RWPE1 (cell line): Measurements from ENCODE around the gene MBOAT1.

Experiments used
- CTCF ChIA-PET: fragments of 350-600 bp; sonication (Branson Sonifier 250); formaldehyde crosslinking; extraction: SDS; loops from one replicate; lab custom pipeline; 2021; lab: Yijun Ruan, JAX
- POLR2A ChIA-PET: fragments of 400-600 bp; formaldehyde crosslinking; extraction: SDS; loops from one replicate; lab custom pipeline; 2020; ENCODE audit warnings: antibody characterized with exemption; ENCODE audit not compliant: low non-redundant PET; lab: Yijun Ruan, JAX
- DNase-seq: peaks from one replicate; pipeline ENCODE4 v3.0.0; 2012; ENCODE audit warnings: low spot score
- H3K27ac ChIP-seq: fragments of 450-650 bp; 2 replicates; pipeline ENCODE4 v1.5.1; 2017
- CTCF ChIP-seq: fragments of 450-650 bp; conservative IDR thresholded peaks from 2 replicates; pipeline ENCODE4 v1.5.1; 2017; ENCODE audit warnings: low read depth, mild to moderate bottlenecking

MBOAT1 gene

GRCh38 chr6:20234136-20234535 lies 21.9 kb upstream of the MBOAT1 start:
- H3K27ac ChIP-seq = no peak overlapping the region
- CTCF ChIA-PET = interaction anchor here (0.6 kb wide), 1 partner anchor 1854 kb away, joined by 6 read pairs; no protein-coding TSS in a partner anchor
- DNase-seq = no peak
- POLR2A ChIA-PET = no interaction called here
- no peak for TF ChIP-seq CTCF

- TF ChIP-seq CTCF = no peak
- ChIA-PET POLR2A (no interaction called here), CTCF (no interaction called here)
- DNase-seq = no peak
- no peak overlapping the region for H3K27ac ChIP-seq
Observed at GRCh38 chr6:20233007-20233730, 20.9 kb upstream of the MBOAT1 start.

GRCh38 chr6:20232188-20232587 lies 19.9 kb upstream of the MBOAT1 start:
- TF ChIP-seq CTCF = no peak
- no peak for DNase-seq
- H3K27ac ChIP-seq = no peak overlapping the region
- ChIA-PET CTCF (no interaction called here), POLR2A (no interaction called here)

DNA sequence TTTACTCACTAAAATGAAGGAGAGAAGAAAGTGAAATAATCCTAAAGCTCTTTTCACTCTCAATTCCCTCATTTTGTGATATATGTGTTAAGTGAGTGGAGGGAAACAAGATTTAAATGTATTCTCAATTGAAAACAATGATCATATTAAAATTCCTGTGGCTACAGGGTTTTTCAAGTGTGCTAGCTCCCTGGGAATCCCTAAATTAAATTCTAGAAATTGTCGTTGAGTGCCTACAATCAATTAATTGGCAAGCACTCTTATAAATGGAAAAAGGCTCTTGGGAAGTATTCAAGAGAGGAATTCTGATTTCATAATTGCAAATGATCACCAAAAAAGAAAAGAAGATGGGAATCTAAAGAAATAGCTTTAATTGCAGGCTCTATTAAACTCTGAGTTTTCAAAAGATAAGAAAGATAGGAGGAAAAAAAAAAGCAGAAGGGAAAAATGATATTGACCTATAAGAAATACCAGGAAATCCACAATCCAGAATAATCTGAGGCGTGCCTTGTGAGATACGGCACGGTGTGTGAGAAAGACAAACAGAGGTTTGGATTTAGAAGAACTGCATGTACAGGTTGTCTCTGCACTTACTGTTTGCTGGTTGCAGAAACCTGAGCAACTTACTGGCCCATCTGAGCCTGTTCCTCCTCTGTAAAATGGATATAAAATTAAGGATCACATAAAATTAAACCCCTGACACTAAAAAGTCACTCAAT lies 18.3 kb upstream of the MBOAT1 start:
- no peak overlapping the region for H3K27ac ChIP-seq
- DNase-seq = no peak
- ChIA-PET CTCF (interaction anchor here (0.6 to 1.2 kb wide), 2 partner anchors 13 to 299 kb away, joined by 3 to 4 read pairs; no protein-coding TSS in a partner anchor), POLR2A (no interaction called here)
- TF ChIP-seq CTCF = no peak

- no peak for DNase-seq
- no peak overlapping the region for H3K27ac ChIP-seq
- CTCF ChIA-PET = interaction anchor here (0.6 to 1.2 kb wide), 2 partner anchors 13 to 300 kb away, joined by 3 to 4 read pairs; no protein-coding TSS in a partner anchor
- POLR2A ChIA-PET = no interaction called here
- no peak for TF ChIP-seq CTCF
Observed at GRCh38 chr6:20229881-20230280, 17.6 kb upstream of the MBOAT1 start.

GRCh38 chr6:20227350-20227749 lies 15.1 kb upstream of the MBOAT1 start:
- TF ChIP-seq CTCF = no peak
- CTCF ChIA-PET = interaction anchor here (0.6 kb wide), 1 partner anchor 83 kb away, joined by 3 read pairs; no protein-coding TSS in a partner anchor
- no peak overlapping the region for H3K27ac ChIP-seq
- POLR2A ChIA-PET = no interaction called here
- DNase-seq = no peak
